Smooth muscle cell (in vitro differentiated cells): ENCODE measurements around the gene MAN1C1. TPM values are rescaled to one million over a fixed set of nuclear protein-coding genes. Genes with fewer than 3 reads are reported as not detected.

Experiments
- DNase-seq: peaks from one replicate; lab custom pipeline; 2025; ENCODE audit not compliant: unreplicated experiment; lab: John Stamatoyannopoulos, UW
- H2AFZ ChIP-seq: fragments of 200-600 bp; sonication (generic); 2 replicates; pipeline ENCODE4 v1.6.0; 2016; ENCODE audit warnings: antibody characterized with exemption, low read depth, mild to moderate bottlenecking
- H3F3A ChIP-seq: fragments of 200-600 bp; sonication (generic); 2 replicates; pipeline ENCODE4 v1.6.0; 2017; ENCODE audit warnings: antibody characterized with exemption, low read depth
- H3K27ac ChIP-seq: fragments of 200-600 bp; sonication (generic); 2 replicates; pipeline ENCODE4 v1.5.1; 2016; ENCODE audit warnings: low read depth, mild to moderate bottlenecking
- H3K27me3 ChIP-seq: fragments of 200-600 bp; sonication (generic); 2 replicates; pipeline ENCODE4 v1.6.1; 2016; ENCODE audit warnings: low read depth, mild to moderate bottlenecking
- H3K36me3 ChIP-seq: fragments of 200-600 bp; sonication (generic); 2 replicates; pipeline ENCODE4 v1.5.1; 2016; ENCODE audit warnings: low read depth
- H3K4me1 ChIP-seq: fragments of 200-600 bp; sonication (generic); 2 replicates; pipeline ENCODE4 v1.5.1; 2016; ENCODE audit warnings: low read depth
- H3K4me2 ChIP-seq: fragments of 200-600 bp; sonication (generic); 2 replicates; pipeline ENCODE4 v1.6.0; 2016; ENCODE audit warnings: mild to moderate bottlenecking
- H3K4me3 ChIP-seq: fragments of 200-600 bp; sonication (generic); 2 replicates; pipeline ENCODE4 v1.5.1; 2016; ENCODE audit warnings: mild to moderate bottlenecking
- H3K79me2 ChIP-seq: fragments of 200-600 bp; sonication (generic); 2 replicates; pipeline ENCODE4 v1.6.0; 2016; ENCODE audit warnings: low read depth, mild to moderate bottlenecking
- H3K9ac ChIP-seq: fragments of 200-600 bp; sonication (generic); 2 replicates; pipeline ENCODE4 v1.6.0; 2016; ENCODE audit warnings: low read depth
- H3K9me3 ChIP-seq: fragments of 200-600 bp; sonication (generic); replicated peaks from 2 replicates; pipeline ENCODE4 v1.5.1; 2016; ENCODE audit warnings: low read depth
- H4K20me1 ChIP-seq: fragments of 200-600 bp; sonication (generic); 2 replicates; pipeline ENCODE4 v1.6.0; 2016; ENCODE audit warnings: low read depth
- WGBS: methylation state at CpG from one replicate; pipeline ENCODE4 v1.1.7; 2016; ENCODE audit warnings: low lambda C conversion rate; 5-methylcytosine and 5-hydroxymethylcytosine counted together
- polyA plus RNA-seq: library from polyadenylated mRNA; unstranded; fragments of >200 nt; fragmentation: Nextera tagmentation; extraction: Ambion mirVana; gene quantifications from 2 replicates; pipeline ENCODE4 v1.2.1, GENCODE V29; 2016
- total RNA-seq: library from RNA; depleted of rRNA; stranded (reverse); fragments of >200 nt; gene quantifications from 2 replicates; pipeline ENCODE4 v1.2.3, GENCODE V29; 2014
- TF ChIP-seq, protein P1 (sequence below): fragments of 200-600 bp; sonication (generic); IDR thresholded peaks from 2 replicates; pipeline ENCODE4 v1.5.1; 2017; ENCODE audit warnings: borderline replicate concordance, mild to moderate bottlenecking, antibody characterized with exemption; ENCODE audit not compliant: insufficient read depth, poor library complexity, severe bottlenecking

The MAN1C1 gene
- total and polyA plus RNA-seq, 2 experiments from 2014 or later = 4.4 to 10.5 TPM

GRCh38 chr1:25832336-25833037, 215.9 kb downstream of the MAN1C1 start:
- Histone ChIP-seq H3K27ac (no peak overlapping the region), H3K4me1 (no peaks in the 10 kb centered on the region), H3K4me3 (no peak overlapping the region)

DNA sequence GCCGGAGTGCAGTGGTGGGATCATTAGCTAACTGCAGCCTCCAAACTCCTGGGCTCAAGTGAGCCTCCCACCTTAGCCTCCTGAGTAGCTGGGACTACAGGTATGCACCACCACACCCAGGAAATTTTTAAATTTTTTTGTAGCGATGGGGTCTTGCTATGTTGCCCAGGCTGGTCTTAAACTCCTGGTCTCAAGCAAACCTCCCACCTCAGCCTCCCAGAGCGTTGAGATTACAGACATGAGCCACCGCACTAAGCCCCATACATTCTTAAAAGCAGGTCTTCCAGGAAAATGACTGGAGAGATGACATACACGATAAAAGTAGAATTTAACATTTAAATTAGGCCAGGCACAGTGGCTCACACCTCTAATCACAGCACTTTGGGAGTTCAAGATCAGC, 216.6 kb downstream of the MAN1C1 start:
- Histone ChIP-seq H3K4me1 (no peaks in the 10 kb centered on the region), H3K36me3 (peaks cover 24% of the 10 kb centered on the region), H3K27me3 (no peaks in the 10 kb centered on the region), H3F3A (peaks cover 17% of the 10 kb centered on the region), H3K9me3 (no peaks in the 10 kb centered on the region), H3K4me3 (no peak overlapping the region), H3K4me2 (no peak overlapping the region), H2AFZ (no peak overlapping the region), H3K79me2 (no peaks in the 10 kb centered on the region), H4K20me1 (no peaks in the 10 kb centered on the region), H3K9ac (no peak overlapping the region), H3K27ac (no peak overlapping the region)
- no peak for DNase-seq
- WGBS = 99% methylated on average over 5 of the region's 5 CpGs
- TF ChIP-seq, protein P1, sequence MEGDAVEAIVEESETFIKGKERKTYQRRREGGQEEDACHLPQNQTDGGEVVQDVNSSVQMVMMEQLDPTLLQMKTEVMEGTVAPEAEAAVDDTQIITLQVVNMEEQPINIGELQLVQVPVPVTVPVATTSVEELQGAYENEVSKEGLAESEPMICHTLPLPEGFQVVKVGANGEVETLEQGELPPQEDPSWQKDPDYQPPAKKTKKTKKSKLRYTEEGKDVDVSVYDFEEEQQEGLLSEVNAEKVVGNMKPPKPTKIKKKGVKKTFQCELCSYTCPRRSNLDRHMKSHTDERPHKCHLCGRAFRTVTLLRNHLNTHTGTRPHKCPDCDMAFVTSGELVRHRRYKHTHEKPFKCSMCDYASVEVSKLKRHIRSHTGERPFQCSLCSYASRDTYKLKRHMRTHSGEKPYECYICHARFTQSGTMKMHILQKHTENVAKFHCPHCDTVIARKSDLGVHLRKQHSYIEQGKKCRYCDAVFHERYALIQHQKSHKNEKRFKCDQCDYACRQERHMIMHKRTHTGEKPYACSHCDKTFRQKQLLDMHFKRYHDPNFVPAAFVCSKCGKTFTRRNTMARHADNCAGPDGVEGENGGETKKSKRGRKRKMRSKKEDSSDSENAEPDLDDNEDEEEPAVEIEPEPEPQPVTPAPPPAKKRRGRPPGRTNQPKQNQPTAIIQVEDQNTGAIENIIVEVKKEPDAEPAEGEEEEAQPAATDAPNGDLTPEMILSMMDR = no peak

More at GRCh38 chr1:25832336-25833037, 215.9 kb downstream of the MAN1C1 start:
- TF ChIP-seq, protein P1 = no peak
- Histone ChIP-seq H3K9ac (no peak overlapping the region), H3K79me2 (no peaks in the 10 kb centered on the region), H3K4me2 (no peak overlapping the region), H3F3A (peaks cover 17% of the 10 kb centered on the region), H4K20me1 (no peaks in the 10 kb centered on the region), H3K9me3 (no peaks in the 10 kb centered on the region), H2AFZ (no peak overlapping the region), H3K27me3 (no peaks in the 10 kb centered on the region), H3K36me3 (peaks cover 24% of the 10 kb centered on the region)
- no peak for DNase-seq
- 59% methylated on average over 6 of the region's 6 CpGs for WGBS

Other genes with a start within 250 kb of the MAN1C1 start
- gene RHCE, start 196.0 kb upstream of the MAN1C1 start, total RNA-seq = 0.45 and 3.8 TPM in 2 replicates
- gene RHCE, start 196.0 kb upstream of the MAN1C1 start, polyA plus RNA-seq = 3.8 and 4.9 TPM in 2 replicates
- 29.8 and 33.6 TPM in 2 replicates for gene MACO1, start 185.9 kb upstream of the MAN1C1 start, total RNA-seq
- gene MACO1, start 185.9 kb upstream of the MAN1C1 start, polyA plus RNA-seq = 19.1 and 19.8 TPM in 2 replicates
- gene LDLRAP1, start 73.2 kb upstream of the MAN1C1 start, total RNA-seq = 16.2 and 19.5 TPM in 2 replicates
- gene LDLRAP1, start 73.2 kb upstream of the MAN1C1 start, polyA plus RNA-seq = 30.5 and 39.0 TPM in 2 replicates
- gene SELENON, start 183.4 kb downstream of the MAN1C1 start, total RNA-seq = 26.6 and 32.6 TPM in 2 replicates
- 48.9 and 62.9 TPM in 2 replicates for gene SELENON, start 183.4 kb downstream of the MAN1C1 start, polyA plus RNA-seq
- 39.9 and 47.2 TPM in 2 replicates for gene MTFR1L, start 203.2 kb downstream of the MAN1C1 start, total RNA-seq
- 63.9 and 71.2 TPM in 2 replicates for gene MTFR1L, start 203.2 kb downstream of the MAN1C1 start, polyA plus RNA-seq
- 0.18 and 2.1 TPM in 2 replicates for gene AUNIP, start 242.7 kb downstream of the MAN1C1 start, total RNA-seq
- 1.1 and 1.3 TPM in 2 replicates for gene AUNIP, start 242.7 kb downstream of the MAN1C1 start, polyA plus RNA-seq